HG03097 (cell line): ENCODE results near the gene PPP1R12A.

Experiments
- ATAC-seq: cut with Tn5 transposase; IDR thresholded peaks from one replicate; pipeline ENCODE4 v1.9.1; 2021; ENCODE audit not compliant: unreplicated experiment, low FRiP score

Gene PPP1R12A

GRCh38 chr12:79936670-79937069 lies 1.8 kb upstream of the PPP1R12A start:
- no peak for ATAC-seq

- ATAC-seq = peak; percentile 10
Measured at GRCh38 chr12:79935624-79936345, 888 bp upstream of the PPP1R12A start.

GRCh38 chr12:79934281-79935020 lies 446 bp downstream of the PPP1R12A start:
- ATAC-seq = peak; percentile 17

GRCh38 chr12:79933532-79934264 lies 1.2 kb downstream of the PPP1R12A start:
- ATAC-seq = peak; percentile 11

GRCh38 chr12:79933043-79933442 lies 1.9 kb downstream of the PPP1R12A start:
- no peak for ATAC-seq

- no peak for ATAC-seq
Measured at GRCh38 chr12:79932357-79932756, 2.5 kb downstream of the PPP1R12A start.

GRCh38 chr12:79929065-79929464 lies 5.8 kb downstream of the PPP1R12A start:
- ATAC-seq = no peak

- peak; percentile 99 for ATAC-seq
Measured at GRCh38 chr12:79927772-79928474, 7.0 kb downstream of the PPP1R12A start.

GRCh38 chr12:79926951-79927350 lies 7.9 kb downstream of the PPP1R12A start:
- ATAC-seq = no peak

GRCh38 chr12:79925492-79925891 lies 9.4 kb downstream of the PPP1R12A start:
- no peak for ATAC-seq

GRCh38 chr12:79921786-79922185 lies 13.1 kb downstream of the PPP1R12A start:
- ATAC-seq = no peak

GRCh38 chr12:79920421-79921238 lies 14.3 kb downstream of the PPP1R12A start:
- ATAC-seq = no peak

GRCh38 chr12:79919762-79920161 lies 15.1 kb downstream of the PPP1R12A start:
- ATAC-seq = no peak

- no peak for ATAC-seq
Measured at GRCh38 chr12:79916826-79917225, 18.1 kb downstream of the PPP1R12A start.

GRCh38 chr12:79911889-79912656 lies 22.8 kb downstream of the PPP1R12A start:
- ATAC-seq = no peak

- no peak for ATAC-seq
Measured at GRCh38 chr12:79908366-79908765, 26.5 kb downstream of the PPP1R12A start.

GRCh38 chr12:79901506-79901905 lies 33.4 kb downstream of the PPP1R12A start:
- no peak for ATAC-seq

- no peak for ATAC-seq
Measured at GRCh38 chr12:79900951-79901350, 33.9 kb downstream of the PPP1R12A start.

- no peak for ATAC-seq
Measured at GRCh38 chr12:79900199-79900598, 34.7 kb downstream of the PPP1R12A start.
